MM.1S (cell line): ENCODE results near the gene GART.

Experiments
- DNase-seq: peaks from one replicate; pipeline ENCODE4 v3.0.0-alpha.2; 2015
- H2AFZ ChIP-seq: fragments of 300-600 bp; sonication (generic); 2 replicates; pipeline ENCODE4 v1.6.0; 2016; ENCODE audit warnings: antibody characterized with exemption, low read length
- H3F3A ChIP-seq: fragments of 300-600 bp; sonication (generic); 2 replicates; pipeline ENCODE4 v1.6.1; 2016; ENCODE audit warnings: mild to moderate bottlenecking, antibody characterized with exemption, low read length, moderate library complexity, mixed read lengths; ENCODE audit not compliant: insufficient read depth
- H3K27ac ChIP-seq: fragments of 300-600 bp; sonication (generic); 2 replicates; pipeline ENCODE4 v1.5.1; 2016; ENCODE audit warnings: mild to moderate bottlenecking, low read length
- H3K27me3 ChIP-seq: fragments of 300-600 bp; sonication (generic); replicated peaks from 2 replicates; pipeline ENCODE4 v1.6.0; 2016; ENCODE audit warnings: low read length; ENCODE audit not compliant: insufficient read depth
- H3K36me3 ChIP-seq: fragments of 300-600 bp; sonication (generic); replicated peaks from 2 replicates; pipeline ENCODE4 v1.6.1; 2016; ENCODE audit warnings: mild to moderate bottlenecking, low read length, mixed read lengths; ENCODE audit not compliant: insufficient read depth
- H3K4me1 ChIP-seq: fragments of 300-600 bp; sonication (generic); 2 replicates; pipeline ENCODE4 v1.6.1; 2016; ENCODE audit warnings: low read length, mixed read lengths
- H3K4me2 ChIP-seq: fragments of 300-600 bp; sonication (generic); 2 replicates; pipeline ENCODE4 v1.6.0; 2016; ENCODE audit warnings: low read depth, low read length
- H3K4me3 ChIP-seq: fragments of 300-600 bp; sonication (generic); 2 replicates; pipeline ENCODE4 v1.5.1; 2016; ENCODE audit warnings: low read length, mixed read lengths
- H3K79me2 ChIP-seq: fragments of 300-600 bp; sonication (generic); 2 replicates; pipeline ENCODE4 v1.6.1; 2016; ENCODE audit warnings: mixed run types, low read length, mixed read lengths
- H3K9ac ChIP-seq: fragments of 300-600 bp; sonication (generic); 2 replicates; pipeline ENCODE4 v1.6.1; 2016; ENCODE audit warnings: low read length, mixed read lengths
- H3K9me2 ChIP-seq: fragments of 300-600 bp; sonication (generic); replicated peaks from 2 replicates; pipeline ENCODE4 v1.6.1; 2016; ENCODE audit warnings: mild to moderate bottlenecking, low read length, mixed read lengths; ENCODE audit not compliant: insufficient read depth
- H3K9me3 ChIP-seq: fragments of 300-600 bp; sonication (generic); replicated peaks from 2 replicates; pipeline ENCODE4 v1.6.1; 2016; ENCODE audit warnings: mild to moderate bottlenecking, low read length, mixed read lengths; ENCODE audit not compliant: insufficient read depth
- H4K20me1 ChIP-seq: fragments of 300-600 bp; sonication (generic); 2 replicates; pipeline ENCODE4 v1.6.1; 2016; ENCODE audit warnings: mild to moderate bottlenecking, low read length, moderate library complexity, mixed read lengths; ENCODE audit not compliant: insufficient read depth
- CTCF ChIP-seq: fragments of 300-600 bp; sonication (generic); IDR thresholded peaks from 2 replicates; pipeline ENCODE4 v1.5.1; 2016; ENCODE audit warnings: antibody characterized with exemption, low read length, mixed read lengths
- EZH2 ChIP-seq: fragments of 300-600 bp; sonication (generic); optimal IDR thresholded peaks from 2 replicates; pipeline ENCODE3; 2017; ENCODE audit warnings: low read depth, mild to moderate bottlenecking, antibody characterized with exemption, low read length, mixed read lengths
- EZH2phosphoT487 ChIP-seq: fragments of 300-600 bp; sonication (generic); IDR thresholded peaks from 2 replicates; pipeline ENCODE4 v1.6.1; 2018; ENCODE audit warnings: antibody characterized with exemption, low read length

Gene GART

GRCh38 chr21:33554982-33555344, 13.0 kb upstream of the GART start:
- TF ChIP-seq CTCF: no peak
- TF ChIP-seq EZH2: no peak
- TF ChIP-seq EZH2phosphoT487: no peak
- H3K79me2 ChIP-seq: peaks cover 98% of the 10 kb centered on the region
- H3K27ac ChIP-seq: no peak overlapping the region
- H3K27me3 ChIP-seq: no peaks in the 10 kb centered on the region
- no peak overlapping the region for H3K4me2 ChIP-seq
- no peaks in the 10 kb centered on the region for H3K4me1 ChIP-seq
- DNase-seq: no peak
- H3K9me2 ChIP-seq: no peaks in the 10 kb centered on the region
- no peaks in the 10 kb centered on the region for H3K9me3 ChIP-seq
- no peak overlapping the region for H2AFZ ChIP-seq
- peaks cover 6% of the 10 kb centered on the region; the same call in 1 of the 2 replicates for H3F3A ChIP-seq
- peaks cover 68% of the 10 kb centered on the region for H4K20me1 ChIP-seq
- H3K4me3 ChIP-seq: no peak overlapping the region
- no peak overlapping the region for H3K9ac ChIP-seq
- H3K36me3 ChIP-seq: peaks cover 88% of the 10 kb centered on the region

- no peaks in the 10 kb centered on the region for H3K9me3 ChIP-seq
- peaks cover 88% of the 10 kb centered on the region for H3K36me3 ChIP-seq
- no peak overlapping the region for H3K4me3 ChIP-seq
- no peak overlapping the region for H3K9ac ChIP-seq
- no peak overlapping the region for H2AFZ ChIP-seq
- H3K27me3 ChIP-seq: no peaks in the 10 kb centered on the region
- peaks cover 73% of the 10 kb centered on the region for H4K20me1 ChIP-seq
- no peaks in the 10 kb centered on the region for H3K4me1 ChIP-seq
- TF ChIP-seq EZH2: no peak
- TF ChIP-seq EZH2phosphoT487: no peak
- no peak for TF ChIP-seq CTCF
- H3K79me2 ChIP-seq: peaks cover 98% of the 10 kb centered on the region
- no peaks in the 10 kb centered on the region for H3K9me2 ChIP-seq
- 0 out of 2 replicates have a peak, but pooled peaks cover 1% of the 10 kb centered on the region for H3F3A ChIP-seq
- H3K4me2 ChIP-seq: no peak overlapping the region
- no peak overlapping the region for H3K27ac ChIP-seq
- no peak for DNase-seq
Measured at GRCh38 chr21:33554236-33554981, 12.5 kb upstream of the GART start.

GRCh38 chr21:33552999-33553598, 11.2 kb upstream of the GART start:
- peaks cover 98% of the 10 kb centered on the region for H3K79me2 ChIP-seq
- H4K20me1 ChIP-seq: peaks cover 73% of the 10 kb centered on the region
- H3K9me2 ChIP-seq: no peaks in the 10 kb centered on the region
- TF ChIP-seq EZH2 (no peak), CTCF (no peak), EZH2phosphoT487 (no peak)
- H3K27me3 ChIP-seq: no peaks in the 10 kb centered on the region
- no peak for DNase-seq
- H3K9me3 ChIP-seq: no peaks in the 10 kb centered on the region
- no peak overlapping the region for H3K27ac ChIP-seq
- no peak overlapping the region for H3K9ac ChIP-seq
- H3K4me1 ChIP-seq: no peaks in the 10 kb centered on the region
- H2AFZ ChIP-seq: no peak overlapping the region
- peaks cover 84% of the 10 kb centered on the region for H3K36me3 ChIP-seq
- no peak overlapping the region for H3K4me3 ChIP-seq
- H3F3A ChIP-seq: no peaks in the 10 kb centered on the region
- no peak overlapping the region for H3K4me2 ChIP-seq
